Mesothelial cell of epicardium (in vitro differentiated cells): ENCODE measurements around the gene PRSS56. TPM values are rescaled to one million over a fixed set of nuclear protein-coding genes. Genes with fewer than 3 reads are reported as not detected.

ENCODE experiments used
- DNase-seq, 2 experiments: peaks; one replicate each; pipeline ENCODE4 v3.0.0; 2021; ENCODE audit warnings: low spot score in 2 of 2; ENCODE audit not compliant: unreplicated experiment in 2 of 2
- H3K27ac Mint-ChIP-seq: 2 replicates; pipeline ENCODE4 v1.8.0; 2021; ENCODE audit warnings: mixed read lengths
- H3K27me3 Mint-ChIP-seq: 2 replicates; pipeline ENCODE4 v1.8.0; 2021; ENCODE audit warnings: low read depth, mixed read lengths
- H3K36me3 Mint-ChIP-seq: 2 replicates; pipeline ENCODE4 v1.8.0; 2021; ENCODE audit warnings: mixed read lengths
- H3K4me1 Mint-ChIP-seq: 2 replicates; pipeline ENCODE4 v1.8.0; 2021; ENCODE audit warnings: mixed read lengths
- H3K4me3 Mint-ChIP-seq: 2 replicates; pipeline ENCODE4 v1.8.0; 2021; ENCODE audit warnings: mild to moderate bottlenecking, moderate library complexity, mixed read lengths
- H3K9me3 Mint-ChIP-seq: 2 replicates; pipeline ENCODE4 v1.8.0; 2021; ENCODE audit warnings: mixed read lengths
- CTCF ChIP-seq: fragments of 200-600 bp; sonication (generic); IDR thresholded peaks from one replicate; pipeline ENCODE4 v1.5.0; 2021; ENCODE audit warnings: antibody characterized with exemption; ENCODE audit not compliant: unreplicated experiment
- total RNA-seq: library from RNA; stranded (reverse); gene quantifications from 3 replicates; pipeline ENCODE4 v1.2.1, GENCODE V29; 2021

PRSS56 gene
- total RNA-seq, 1 donor from 2014 or later: not detected

- TF ChIP-seq CTCF: no peak
- Mint-ChIP-seq H3K4me3 (no peak overlapping the region), H3K4me1 (peaks cover 3% of the 10 kb centered on the region), H3K27me3 (peaks cover 66% of the 10 kb centered on the region), H3K36me3 (no peaks in the 10 kb centered on the region), H3K27ac (no peak overlapping the region), H3K9me3 (no peaks in the 10 kb centered on the region)
- no peak for DNase-seq
Observed at GRCh38 chr2:232526372-232526941, 6.3 kb downstream of the PRSS56 start.

GRCh38 chr2:232527905-232528470, 7.8 kb downstream of the PRSS56 start:
- H3K36me3 Mint-ChIP-seq: no peaks in the 10 kb centered on the region
- H3K4me1 Mint-ChIP-seq: peaks cover 2% of the 10 kb centered on the region
- H3K27me3 Mint-ChIP-seq: peaks cover 57% of the 10 kb centered on the region
- no peaks in the 10 kb centered on the region for H3K9me3 Mint-ChIP-seq
- DNase-seq: no peak
- no peak overlapping the region for H3K27ac Mint-ChIP-seq
- no peak for TF ChIP-seq CTCF
- no peak overlapping the region for H3K4me3 Mint-ChIP-seq

- Mint-ChIP-seq H3K27ac (no peak overlapping the region), H3K27me3 (peaks cover 50% of the 10 kb centered on the region), H3K4me3 (no peak overlapping the region)
Observed at GRCh38 chr2:232528746-232529460, 8.7 kb downstream of the PRSS56 start.

GRCh38 chr2:232529806-232530547, 9.8 kb downstream of the PRSS56 start:
- no peaks in the 10 kb centered on the region for H3K9me3 Mint-ChIP-seq
- H3K4me1 Mint-ChIP-seq: no peaks in the 10 kb centered on the region
- TF ChIP-seq CTCF: no peak
- no peaks in the 10 kb centered on the region for H3K36me3 Mint-ChIP-seq
- H3K27ac Mint-ChIP-seq: no peak overlapping the region
- peaks cover 40% of the 10 kb centered on the region for H3K27me3 Mint-ChIP-seq
- no peak for DNase-seq
- no peak overlapping the region for H3K4me3 Mint-ChIP-seq

More at GRCh38 chr2:232528746-232529460, 8.7 kb downstream of the PRSS56 start:
- Mint-ChIP-seq H3K36me3 (no peaks in the 10 kb centered on the region), H3K9me3 (no peaks in the 10 kb centered on the region), H3K4me1 (peaks cover 2% of the 10 kb centered on the region)
- no peak for TF ChIP-seq CTCF
- DNase-seq: no peak

GRCh38 chr2:232530626-232531260, 10.6 kb downstream of the PRSS56 start:
- H3K27ac Mint-ChIP-seq: no peak overlapping the region
- no peak overlapping the region for H3K4me3 Mint-ChIP-seq
- TF ChIP-seq CTCF: no peak
- DNase-seq: no peak
- no peaks in the 10 kb centered on the region for H3K4me1 Mint-ChIP-seq
- H3K27me3 Mint-ChIP-seq: peaks cover 37% of the 10 kb centered on the region
- no peaks in the 10 kb centered on the region for H3K36me3 Mint-ChIP-seq
- no peaks in the 10 kb centered on the region for H3K9me3 Mint-ChIP-seq
